ENCODE data around the gene TNFRSF6B. TPM values are rescaled to one million over a fixed set of nuclear protein-coding genes. Genes with fewer than 3 reads are reported as not detected.
"Not testable (repeated sequence)": the region's sequence is repeated elsewhere in the genome, so short reads cannot be mapped to it uniquely, and the experiment has no call there.

Gene TNFRSF6B
- total and polyA plus RNA-seq, 3 experiments from 2014 or later, result 0.22 TPM; not detected in 2

GRCh38 chr20:63712191-63712590 is 15.7 kb downstream of the TNFRSF6B start:
- peaks cover 2 to 14% (median 6%) of the 10 kb centered on the region in 5 donors for H3K9me3 Mint-ChIP-seq
- DNase-seq, result no peak
- H3K27me3 Mint-ChIP-seq, result no peaks in the 10 kb centered on the region
- peak overlapping the region in 5 of 7 donors; percentile 8 to 53 (median 51) for H3K4me3 Mint-ChIP-seq
- H3K36me3 ChIP-seq (ENCODE audit: insufficient read depth, low read length), result peaks cover 13% of the 10 kb centered on the region
- peak overlapping the region in 2 of 8 donors; percentile 20 to 79 for H3K27ac Mint-ChIP-seq
- no peak overlapping the region for H3K27ac ChIP-seq (ENCODE audit: low read depth, low read length)
- ChIA-PET CTCF (interaction anchor here (3.6 kb wide), 1 partner anchor 24 kb away, joined by 10 read pairs; the partner anchor contains the start of gene LIME1), POLR2A (no interaction called here)
- H3K27me3 ChIP-seq (ENCODE audit: insufficient read depth, low read length, poor library complexity, severe bottlenecking), result no peaks in the 10 kb centered on the region
- peaks cover 39 to 62% (median 62%) of the 10 kb centered on the region in 3 donors for H3K4me1 Mint-ChIP-seq
- H3K4me1 ChIP-seq (ENCODE audit: insufficient read depth, low read length), result peaks cover 24% of the 10 kb centered on the region
- peaks cover 20 to 65% (median 37%) of the 10 kb centered on the region in 3 donors for H3K36me3 Mint-ChIP-seq
- H3K4me3 ChIP-seq (ENCODE audit: low read length), result no peak overlapping the region
- no peaks in the 10 kb centered on the region for H3K9me3 ChIP-seq (ENCODE audit: low read length)

GRCh38 chr20:63714858-63715257 is 18.4 kb downstream of the TNFRSF6B start:
- DNase-seq, result no peak
- Histone ChIP-seq H3K9me3 (ENCODE audit: low read length) (no peaks in the 10 kb centered on the region), H3K4me1 (ENCODE audit: insufficient read depth, low read length) (peaks cover 9% of the 10 kb centered on the region), H3K27me3 (ENCODE audit: insufficient read depth, low read length, poor library complexity, severe bottlenecking) (no peaks in the 10 kb centered on the region), H3K36me3 (ENCODE audit: insufficient read depth, low read length) (peaks cover 13% of the 10 kb centered on the region), H3K4me3 (ENCODE audit: low read length) (no peak overlapping the region), H3K27ac (ENCODE audit: low read depth, low read length) (no peak overlapping the region)
- H3K4me3 Mint-ChIP-seq, result no peak overlapping the region
- peaks cover 29 to 71% (median 44%) of the 10 kb centered on the region in 3 donors for H3K36me3 Mint-ChIP-seq
- H3K27me3 Mint-ChIP-seq, result no peaks in the 10 kb centered on the region
- peak overlapping the region in 1 of 8 donors; percentile 64 for H3K27ac Mint-ChIP-seq
- ChIA-PET CTCF (no interaction called here), POLR2A (no interaction called here)
- H3K9me3 Mint-ChIP-seq, result peaks cover 5 to 18% (median 9%) of the 10 kb centered on the region in 5 donors
- peaks cover 39 to 65% (median 61%) of the 10 kb centered on the region in 3 donors for H3K4me1 Mint-ChIP-seq

- no peak overlapping the region for H3K4me3 ChIP-seq (ENCODE audit: low read length)
- Mint-ChIP-seq H3K9me3 (peaks cover 5 to 16% (median 6%) of the 10 kb centered on the region in 5 donors), H3K27me3 (no peaks in the 10 kb centered on the region), H3K4me3 (no peak overlapping the region), H3K36me3 (peaks cover 28 to 66% (median 35%) of the 10 kb centered on the region in 3 donors), H3K4me1 (peaks cover 31 to 57% (median 43%) of the 10 kb centered on the region in 3 donors), H3K27ac (peak overlapping the region in 1 of 8 donors; percentile 7)
- DNase-seq, result no peak
- peaks cover 8% of the 10 kb centered on the region for H3K36me3 ChIP-seq (ENCODE audit: insufficient read depth, low read length)
- H3K27ac ChIP-seq (ENCODE audit: low read depth, low read length), result no peak overlapping the region
- POLR2A ChIA-PET, result no interaction called here
- CTCF ChIA-PET, result interaction anchor here (1.0 to 1.5 kb wide), 2 partner anchors 11 to 66 kb away, joined by 3 to 4 read pairs; no protein-coding TSS in a partner anchor
- no peaks in the 10 kb centered on the region for H3K9me3 ChIP-seq (ENCODE audit: low read length)
- H3K27me3 ChIP-seq (ENCODE audit: insufficient read depth, low read length, poor library complexity, severe bottlenecking), result no peaks in the 10 kb centered on the region
- peaks cover 6% of the 10 kb centered on the region for H3K4me1 ChIP-seq (ENCODE audit: insufficient read depth, low read length)
Measured at GRCh38 chr20:63718996-63719395, 22.5 kb downstream of the TNFRSF6B start.

GRCh38 chr20:63722967-63723622 is 26.6 kb downstream of the TNFRSF6B start:
- H3K4me3 ChIP-seq (ENCODE audit: low read length); H3K27me3 Mint-ChIP-seq; H3K27ac ChIP-seq (ENCODE audit: low read depth, low read length); H3K9me3 ChIP-seq (ENCODE audit: low read length); DNase-seq; H3K27me3 ChIP-seq (ENCODE audit: insufficient read depth, low read length, poor library complexity, severe bottlenecking); H3K36me3 ChIP-seq (ENCODE audit: insufficient read depth, low read length): not testable (repeated sequence)
- peaks cover 23% of the 10 kb centered on the region for H3K4me1 ChIP-seq (ENCODE audit: insufficient read depth, low read length)
- Mint-ChIP-seq H3K4me3 (peak overlapping the region in 1 of 7 donors; percentile 26), H3K27ac (peak overlapping the region in 3 of 8 donors; percentile 27 to 88 (median 33)), H3K4me1 (peaks cover 27 to 53% (median 30%) of the 10 kb centered on the region in 3 donors), H3K9me3 (peaks cover 8 to 12% (median 10%) of the 10 kb centered on the region in 5 donors), H3K36me3 (peaks cover 22 to 55% (median 25%) of the 10 kb centered on the region in 3 donors)
- ChIA-PET POLR2A (interaction anchor here (0.6 kb wide), 1 partner anchor 149 kb away, joined by 3 read pairs; no protein-coding TSS in a partner anchor), CTCF (interaction anchor here (3.2 kb wide), 1 partner anchor 16 kb away, joined by 12 read pairs; the partner anchor contains the start of genes ARFRP1 and ZGPAT)

- H3K9me3 Mint-ChIP-seq; H3K27me3 Mint-ChIP-seq; H3K9me3 ChIP-seq (ENCODE audit: low read length); H3K27me3 ChIP-seq (ENCODE audit: insufficient read depth, low read length, poor library complexity, severe bottlenecking); H3K4me3 ChIP-seq (ENCODE audit: low read length); H3K4me3 Mint-ChIP-seq; H3K27ac ChIP-seq (ENCODE audit: low read depth, low read length); DNase-seq; H3K27ac Mint-ChIP-seq: not testable (repeated sequence)
- ChIA-PET POLR2A (interaction anchor here (0.7 kb wide), 1 partner anchor 19 kb away, joined by 8 read pairs; no protein-coding TSS in a partner anchor), CTCF (interaction anchor here (0.7 to 1.4 kb wide), 3 partner anchors 11 to 59 kb away, joined by 3 to 4 read pairs (median 3); partner anchors contain the start of genes ARFRP1 and ZGPAT)
- Mint-ChIP-seq H3K36me3 (peaks cover 13 to 37% (median 16%) of the 10 kb centered on the region in 3 donors), H3K4me1 (peaks cover 10 to 42% (median 27%) of the 10 kb centered on the region in 3 donors)
- Histone ChIP-seq H3K36me3 (ENCODE audit: insufficient read depth, low read length) (peaks cover 13% of the 10 kb centered on the region), H3K4me1 (ENCODE audit: insufficient read depth, low read length) (peaks cover 65% of the 10 kb centered on the region)
Measured at GRCh38 chr20:63730189-63730733, 33.8 kb downstream of the TNFRSF6B start.

GRCh38 chr20:63731410-63731809 is 35.0 kb downstream of the TNFRSF6B start:
- Mint-ChIP-seq H3K27me3 (peaks cover 0 to 2% of the 10 kb centered on the region in 2 donors), H3K4me1 (peaks cover 14 to 50% (median 35%) of the 10 kb centered on the region in 3 donors), H3K9me3 (no peaks in the 10 kb centered on the region), H3K36me3 (peaks cover 8 to 42% (median 13%) of the 10 kb centered on the region in 3 donors), H3K4me3 (no peak overlapping the region), H3K27ac (no peak overlapping the region)
- DNase-seq, result no peak
- Histone ChIP-seq H3K27ac (ENCODE audit: low read depth, low read length) (no peak overlapping the region), H3K36me3 (ENCODE audit: insufficient read depth, low read length) (peaks cover 13% of the 10 kb centered on the region), H3K9me3 (ENCODE audit: low read length) (no peaks in the 10 kb centered on the region), H3K27me3 (ENCODE audit: insufficient read depth, low read length, poor library complexity, severe bottlenecking) (no peaks in the 10 kb centered on the region), H3K4me3 (ENCODE audit: low read length) (no peak overlapping the region), H3K4me1 (ENCODE audit: insufficient read depth, low read length) (peaks cover 76% of the 10 kb centered on the region)
- CTCF ChIA-PET, result no interaction called here
- POLR2A ChIA-PET, result no interaction called here

GRCh38 chr20:63732118-63733095 is 36.0 kb downstream of the TNFRSF6B start:
- Mint-ChIP-seq H3K4me1 (peaks cover 11 to 46% (median 30%) of the 10 kb centered on the region in 3 donors), H3K27ac (no peak overlapping the region), H3K4me3 (no peak overlapping the region), H3K36me3 (peaks cover 4 to 44% (median 9%) of the 10 kb centered on the region in 3 donors), H3K27me3 (peaks cover 0 to 3% of the 10 kb centered on the region in 2 donors), H3K9me3 (no peaks in the 10 kb centered on the region)
- Histone ChIP-seq H3K4me3 (ENCODE audit: low read length) (no peak overlapping the region), H3K4me1 (ENCODE audit: insufficient read depth, low read length) (peaks cover 67% of the 10 kb centered on the region), H3K9me3 (ENCODE audit: low read length) (no peaks in the 10 kb centered on the region), H3K27ac (ENCODE audit: low read depth, low read length) (no peak overlapping the region), H3K27me3 (ENCODE audit: insufficient read depth, low read length, poor library complexity, severe bottlenecking) (no peaks in the 10 kb centered on the region), H3K36me3 (ENCODE audit: insufficient read depth, low read length) (peaks cover 13% of the 10 kb centered on the region)
- ChIA-PET POLR2A (no interaction called here), CTCF (no interaction called here)
- no peak for DNase-seq

Measured in CD8-positive, alpha-beta memory T cell (primary cell).